Inferior parietal cortex (tissue), 1 donor: Measurements from ENCODE around the gene RAB6C.
A peak's percentile ranks its signal among the peaks of the same experiment; 100 is the strongest.
"Not testable (repeated sequence)": the region's sequence is repeated elsewhere in the genome, so short reads cannot be mapped to it uniquely, and the experiment has no call there.

Source experiments
- DNase-seq: peaks from one replicate; pipeline ENCODE4 v3.0.0-alpha.2; 2016; ENCODE audit errors: extremely low spot score

RAB6C gene

DNA sequence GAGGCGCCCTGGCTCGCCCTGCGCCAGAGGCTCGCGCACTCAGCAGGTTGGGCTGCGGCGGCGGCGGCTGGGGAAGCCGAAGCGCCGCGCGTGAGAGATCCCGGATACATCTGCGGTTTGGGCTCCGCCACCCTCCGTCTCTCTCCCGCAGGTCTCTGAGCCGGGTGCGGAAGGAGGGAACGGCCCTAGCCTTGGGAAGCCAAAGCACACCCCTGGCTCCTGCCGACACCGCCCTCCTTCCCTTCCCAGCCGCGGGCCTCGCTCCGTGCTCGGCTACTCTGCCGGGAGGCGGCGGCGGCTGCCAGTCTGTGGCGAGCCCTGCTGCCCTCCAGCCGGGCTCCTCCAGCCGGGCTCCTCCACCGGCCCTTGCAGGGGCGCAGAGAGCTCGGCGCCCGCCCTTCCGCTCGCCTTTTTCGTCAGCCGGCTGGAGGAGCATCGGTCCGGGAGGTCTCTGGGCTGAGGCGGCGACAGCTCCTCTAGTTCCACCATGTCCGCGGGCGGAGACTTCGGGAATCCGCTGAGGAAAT, at the start of gene RAB6C:
Gene RAB6C, plus strand, starts transcription at position 38 of the 527 bp plus-strand sequence. Its CDS starts 450 bp downstream, at position 488.
- peak; percentile 47 for DNase-seq

DNA sequence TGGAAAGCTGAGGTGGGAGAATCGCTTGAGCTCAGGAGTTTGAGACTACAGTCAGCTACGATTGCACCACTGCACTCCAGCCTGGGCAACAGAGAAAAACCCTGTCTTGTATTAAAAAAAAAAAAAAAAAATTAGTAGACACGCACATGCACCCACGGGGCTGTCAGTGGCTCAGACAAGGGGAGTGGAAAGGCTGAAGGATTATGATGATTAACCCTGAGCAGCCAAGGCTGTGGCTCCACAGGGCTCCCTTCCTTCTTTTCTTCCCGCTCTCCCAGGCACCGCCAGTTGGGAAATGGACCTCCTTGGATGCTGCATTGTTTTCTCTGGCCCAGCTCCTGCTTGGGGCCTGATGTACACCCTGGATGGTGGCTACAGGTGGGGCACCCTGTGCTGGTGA, 49.0 kb upstream of the RAB6C start:
- DNase-seq, result no peak

DNA sequence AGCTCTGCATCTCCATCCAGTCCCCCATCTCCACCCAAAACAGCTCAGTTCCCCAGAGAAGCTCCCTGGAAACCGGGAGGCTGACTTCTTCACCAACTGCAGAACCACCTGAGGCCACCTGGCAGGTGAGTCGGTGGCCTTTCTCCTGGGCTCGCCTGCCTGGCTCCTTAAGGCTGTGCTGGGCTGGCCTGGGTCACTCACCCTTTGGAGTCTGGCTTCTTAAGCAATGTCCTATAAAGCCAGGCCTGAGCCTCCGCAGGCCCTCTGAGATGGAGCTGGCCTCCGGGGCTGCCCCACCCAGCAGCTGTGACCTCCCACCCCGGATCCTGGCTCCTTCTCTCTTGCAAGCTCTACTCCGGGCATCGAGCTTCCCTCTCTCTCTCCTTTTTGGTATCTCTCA, 46.1 kb upstream of the RAB6C start:
- DNase-seq, result not testable (repeated sequence)

- no peak for DNase-seq
Measured at GRCh38 chr2:129934044-129934822, 45.2 kb upstream of the RAB6C start.

DNA sequence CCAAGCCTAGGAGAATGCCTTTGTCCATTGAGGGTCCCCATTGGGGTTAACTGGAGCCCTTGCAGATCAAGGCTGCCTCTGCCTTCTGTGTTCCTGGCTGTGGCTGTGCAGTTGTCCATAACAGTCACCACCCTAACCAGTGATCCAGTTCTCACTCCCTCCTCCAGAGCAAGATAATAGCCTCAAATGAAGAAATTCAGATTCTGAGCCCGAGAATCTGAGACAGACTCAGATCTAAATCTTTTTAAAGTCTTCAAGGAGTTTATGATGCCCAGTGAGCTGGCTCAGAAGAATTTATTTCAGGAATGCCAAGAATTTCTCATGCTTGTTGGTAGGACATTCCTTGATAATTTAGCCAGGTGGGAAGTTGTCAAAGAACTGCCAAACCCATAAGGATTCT, 44.3 kb upstream of the RAB6C start:
- no peak for DNase-seq

DNA sequence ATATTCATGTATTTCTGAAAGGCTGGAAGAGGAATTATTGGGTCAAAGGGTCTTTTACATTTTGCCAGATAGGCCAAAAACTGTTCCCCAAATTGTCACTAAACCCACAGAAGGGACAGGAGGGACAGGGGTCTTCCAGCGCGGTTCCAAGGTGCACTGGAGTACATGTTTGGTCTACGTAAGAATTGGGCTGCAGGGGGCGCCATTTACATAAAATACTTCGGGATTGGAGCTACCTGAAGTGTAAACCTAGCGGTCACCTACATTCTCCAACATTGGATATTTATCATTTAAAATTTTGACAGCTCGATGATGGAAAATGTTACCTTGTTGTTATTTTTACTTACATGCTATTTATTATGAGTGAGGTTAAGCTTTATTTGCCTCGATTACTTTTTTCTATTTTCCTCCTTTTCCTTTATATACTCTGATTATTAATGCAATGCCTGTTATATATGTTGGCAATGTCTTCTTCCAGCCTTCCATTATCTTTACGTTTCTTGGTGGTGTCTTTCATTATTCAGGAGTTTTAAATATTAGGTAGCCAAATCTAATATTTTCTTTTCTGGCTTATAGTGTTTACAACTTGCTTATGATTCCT, 43.0 kb upstream of the RAB6C start:
- DNase-seq, result no peak

DNA sequence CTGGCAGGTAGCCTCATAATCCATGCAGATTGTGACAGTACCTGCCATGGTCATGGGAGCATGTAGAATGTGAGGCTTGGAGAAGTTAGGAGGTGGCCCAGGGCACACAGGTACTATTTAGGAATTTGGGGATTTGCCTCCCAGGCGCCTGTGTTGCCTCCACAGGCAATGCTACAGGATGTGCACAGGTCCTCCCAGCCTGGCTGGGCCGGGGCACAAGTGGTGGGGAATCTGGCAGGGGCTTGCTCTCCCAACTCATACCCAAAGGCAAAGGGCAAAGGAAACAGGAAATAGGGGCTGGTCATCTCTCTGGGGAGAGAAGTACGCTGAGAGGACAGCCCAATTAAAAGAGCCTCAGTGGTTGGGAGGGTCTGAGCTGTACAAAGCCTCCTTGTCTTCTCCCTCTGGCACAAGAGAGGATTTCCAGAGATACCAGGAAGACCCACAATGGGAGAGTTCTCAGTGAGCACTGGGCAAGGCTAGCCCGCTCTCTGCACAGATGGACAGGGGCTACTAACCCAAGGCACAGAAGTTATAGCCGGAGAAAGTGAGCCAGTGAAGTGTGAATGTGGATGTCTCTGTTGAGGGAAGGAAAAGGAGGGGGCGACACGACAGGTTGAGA, 40.5 kb upstream of the RAB6C start:
- not testable (repeated sequence) for DNase-seq

DNA sequence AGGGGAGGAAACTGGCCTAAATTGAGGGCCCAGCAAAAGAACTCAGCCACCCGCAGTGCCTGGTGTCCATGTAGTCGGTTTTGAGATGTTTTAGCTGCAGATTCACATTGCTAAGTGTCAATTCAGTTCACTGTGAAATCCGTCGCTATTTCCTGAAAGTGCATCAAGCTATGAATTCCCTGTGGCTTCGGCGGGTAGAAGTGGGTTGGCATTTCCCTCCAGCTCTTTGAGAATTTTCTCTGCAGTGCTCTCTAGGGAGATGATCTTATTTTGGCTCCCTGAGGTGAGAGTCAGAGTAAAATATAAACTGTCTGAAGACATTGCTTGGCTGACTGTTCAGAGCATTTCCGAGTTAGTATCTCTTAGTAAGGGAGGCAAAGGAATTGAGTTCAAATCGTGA, 36.0 kb upstream of the RAB6C start:
- not testable (repeated sequence) for DNase-seq

DNA sequence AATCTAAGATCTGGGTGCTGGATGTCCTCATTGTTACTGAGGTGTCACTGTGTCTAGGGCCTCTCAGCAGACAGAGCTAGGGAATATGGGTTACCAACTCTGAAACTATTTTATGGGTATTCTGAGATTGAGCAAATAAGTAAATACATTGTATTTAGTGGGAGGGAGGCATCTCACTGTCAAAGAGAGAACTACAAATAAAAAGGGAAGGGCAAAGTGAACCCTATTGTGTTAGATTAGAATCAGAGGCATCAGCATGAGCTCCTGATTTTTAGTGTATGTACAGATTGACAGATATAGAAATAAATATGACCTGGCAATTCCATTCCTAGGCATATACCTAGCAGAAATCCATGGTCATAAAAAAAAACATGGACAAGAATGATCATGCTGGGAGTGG, 33.9 kb upstream of the RAB6C start:
- DNase-seq, result no peak

GRCh38 chr2:129947712-129948111, 31.8 kb upstream of the RAB6C start:
- not testable (repeated sequence) for DNase-seq

DNA sequence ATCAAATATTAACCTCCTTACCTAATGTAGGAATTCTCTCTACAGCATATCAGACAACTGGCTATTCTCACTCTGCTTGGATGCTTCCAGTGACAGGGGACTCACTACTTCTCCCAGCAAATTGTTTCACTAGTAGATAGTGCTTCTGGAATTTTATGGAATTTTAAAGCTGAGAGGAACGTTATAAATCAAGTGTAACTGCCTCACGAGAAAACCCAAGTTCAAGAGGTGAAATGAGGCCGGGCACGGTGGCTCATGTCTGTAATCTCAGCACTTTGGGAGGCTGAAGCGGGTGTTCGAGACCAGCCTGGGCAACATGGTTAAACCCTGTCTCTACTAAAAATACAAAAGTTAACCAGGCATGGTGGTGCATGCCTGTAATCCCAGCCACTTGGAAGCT, 23.3 kb upstream of the RAB6C start:
- DNase-seq, result not testable (repeated sequence)

DNA sequence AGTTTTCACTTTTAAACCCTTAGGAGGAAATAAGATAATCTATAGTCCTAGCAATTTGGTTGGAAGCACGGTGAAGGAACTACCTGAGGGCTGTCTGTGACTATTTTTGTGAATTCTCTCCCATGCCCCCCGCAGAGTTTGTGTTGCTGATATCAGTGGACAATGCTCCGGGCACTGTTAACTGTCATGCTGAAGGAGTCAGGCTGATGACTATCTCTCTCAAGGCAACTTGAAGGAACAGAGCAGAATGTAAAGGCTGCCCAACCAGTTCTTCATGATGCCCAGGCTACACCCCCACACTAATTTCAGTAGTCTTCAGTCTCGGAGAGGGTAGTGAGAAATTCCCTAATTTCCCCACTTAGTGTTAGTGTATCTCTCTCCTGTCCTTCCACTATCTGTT, 21.6 kb upstream of the RAB6C start:
- DNase-seq, result no peak

DNA sequence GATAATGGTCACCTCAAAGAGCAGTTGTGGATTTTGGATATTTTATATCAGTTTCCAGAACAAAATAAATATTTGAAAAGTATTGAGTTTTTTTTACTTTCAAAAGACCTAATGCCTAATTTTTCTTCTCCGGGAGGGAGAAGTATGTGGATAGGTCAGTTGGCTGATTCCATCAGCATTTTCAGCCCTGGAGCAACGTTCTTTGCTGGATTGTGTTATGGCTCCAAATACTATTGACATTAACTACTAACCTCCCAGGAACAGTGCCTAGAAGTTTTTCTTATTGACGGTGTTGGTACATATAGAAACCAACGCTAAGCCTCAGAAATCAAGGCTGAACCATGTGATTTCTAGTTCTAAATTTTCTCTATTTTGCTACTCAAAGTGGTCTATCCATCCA, 20.7 kb upstream of the RAB6C start:
- not testable (repeated sequence) for DNase-seq

DNA sequence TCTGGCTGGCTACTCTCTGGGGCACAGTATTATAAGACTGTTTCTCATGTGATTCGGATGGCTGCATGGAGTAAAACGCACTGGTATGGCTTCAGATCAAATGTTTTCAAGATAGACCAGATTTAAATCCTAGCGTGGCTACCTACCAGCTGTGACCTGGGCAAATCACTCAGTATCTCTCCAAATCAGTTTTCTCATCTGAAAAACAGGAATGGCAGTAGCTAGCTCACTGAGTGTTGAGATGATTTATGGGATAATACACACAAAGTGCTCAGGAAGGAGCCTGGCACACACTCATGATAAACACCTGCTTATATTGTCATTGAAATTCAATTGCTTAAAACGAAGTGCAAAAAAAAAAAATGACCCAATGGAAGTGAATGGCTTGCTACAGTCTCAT, 10.9 kb upstream of the RAB6C start:
- DNase-seq, result not testable (repeated sequence)

DNA sequence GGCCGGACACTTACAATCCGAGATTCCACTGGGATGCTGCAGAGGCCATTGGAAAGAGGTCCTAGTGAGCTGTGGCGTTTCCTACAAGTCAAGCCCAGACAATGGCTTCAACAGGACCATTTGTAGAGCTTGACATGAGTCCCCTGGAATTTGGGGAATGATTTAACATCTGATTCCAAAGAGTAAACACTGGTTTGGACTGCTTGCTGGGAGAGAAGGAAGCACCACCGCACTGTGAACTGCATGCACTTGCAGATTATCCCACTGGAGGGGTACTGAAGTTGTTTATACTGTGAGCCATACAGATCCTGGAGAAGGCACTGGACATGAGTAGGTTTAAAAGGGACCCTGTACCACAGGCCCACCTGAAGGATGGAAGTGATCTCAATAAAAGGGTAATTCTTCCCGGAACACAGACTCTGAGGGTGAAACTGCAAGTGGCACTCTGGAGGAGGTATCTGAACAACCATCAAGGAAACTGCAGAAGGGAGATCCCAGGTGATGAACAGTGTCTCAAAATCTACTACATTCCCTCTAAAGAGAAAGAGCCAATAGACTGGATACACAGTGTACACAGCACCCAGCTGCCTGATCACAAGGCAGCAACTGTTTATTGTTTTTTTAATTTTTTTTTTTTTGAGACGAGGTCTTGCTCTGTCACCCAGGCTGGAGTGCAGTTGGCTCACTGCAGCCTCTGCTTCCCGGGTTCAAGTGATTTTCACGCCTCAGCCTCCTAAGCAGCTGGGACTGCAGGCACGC, 4.3 kb upstream of the RAB6C start:
- DNase-seq, result no peak

DNA sequence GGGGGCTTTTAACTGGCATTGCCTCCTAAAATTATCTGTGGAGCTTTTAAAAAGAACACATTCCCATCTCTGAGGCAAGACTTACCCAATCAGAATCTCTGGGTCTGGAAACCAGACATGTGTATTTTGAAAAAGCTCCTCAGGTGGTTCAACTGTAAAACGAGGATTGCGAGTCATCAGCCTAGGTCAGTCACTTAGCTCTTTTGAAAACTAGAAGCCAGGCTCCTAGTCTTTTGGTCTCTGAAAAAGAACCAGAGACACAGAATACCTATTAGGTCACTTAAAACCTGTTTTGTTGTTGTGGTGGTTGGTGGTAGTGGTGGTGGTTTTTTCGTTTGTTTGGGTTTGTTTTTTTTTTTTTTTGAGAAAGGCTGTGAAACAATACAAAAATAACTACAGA, 2.5 kb upstream of the RAB6C start:
- DNase-seq, result not testable (repeated sequence)

DNA sequence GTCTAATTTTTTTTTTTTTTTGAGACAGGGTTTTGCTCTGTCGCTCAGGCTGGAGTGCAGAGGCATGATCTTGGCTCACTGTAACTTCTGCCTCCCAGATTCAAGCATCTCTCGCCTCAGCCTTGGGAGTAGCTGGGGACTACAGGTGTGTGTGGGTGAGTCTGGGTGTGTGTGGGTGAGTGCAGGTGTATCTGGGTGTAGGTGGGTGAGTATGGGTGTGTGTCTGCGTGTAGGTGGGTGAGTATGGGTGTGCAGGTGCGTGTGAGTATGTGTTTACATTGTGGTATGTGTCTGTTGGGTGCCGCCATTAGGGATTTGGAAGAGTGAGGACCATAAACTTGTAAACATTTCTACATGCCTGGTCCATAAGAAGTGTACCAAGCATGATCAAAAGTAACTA, 1.5 kb upstream of the RAB6C start:
- no peak for DNase-seq

DNA sequence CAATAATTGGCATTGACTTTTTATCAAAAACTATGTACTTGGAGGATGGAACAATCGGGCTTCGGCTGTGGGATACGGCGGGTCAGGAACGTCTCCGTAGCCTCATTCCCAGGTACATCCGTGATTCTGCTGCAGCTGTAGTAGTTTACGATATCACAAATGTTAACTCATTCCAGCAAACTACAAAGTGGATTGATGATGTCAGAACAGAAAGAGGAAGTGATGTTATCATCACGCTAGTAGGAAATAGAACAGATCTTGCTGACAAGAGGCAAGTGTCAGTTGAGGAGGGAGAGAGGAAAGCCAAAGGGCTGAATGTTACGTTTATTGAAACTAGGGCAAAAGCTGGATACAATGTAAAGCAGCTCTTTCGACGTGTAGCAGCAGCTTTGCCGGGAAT, 780 bp downstream of the RAB6C start:
- peak; percentile 58 for DNase-seq

DNA sequence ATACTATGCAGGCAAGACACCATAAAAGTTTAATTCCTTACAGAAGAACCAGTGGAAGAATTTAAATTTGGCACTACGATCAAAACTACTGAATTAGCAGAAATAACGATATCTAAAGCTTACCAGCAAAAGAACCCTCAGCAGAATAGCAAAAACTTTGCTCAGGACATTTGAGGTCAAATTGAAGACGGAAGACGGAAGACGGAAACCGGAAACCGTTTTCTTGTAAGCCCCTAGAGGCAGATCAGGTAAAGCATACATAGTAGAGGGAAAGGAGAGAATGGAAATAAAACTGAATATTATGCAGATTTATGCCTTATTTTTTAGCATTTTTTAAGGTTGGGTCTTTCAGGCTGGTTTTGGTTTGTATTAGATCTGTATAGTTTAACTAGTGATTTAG, 2.2 kb downstream of the RAB6C start:
- not testable (repeated sequence) for DNase-seq

- DNase-seq, result peak; percentile 28
Measured at GRCh38 chr2:129984426-129984825, 5.0 kb downstream of the RAB6C start.

GRCh38 chr2:129992415-129993006, 13.0 kb downstream of the RAB6C start:
- DNase-seq, result not testable (repeated sequence)

- DNase-seq, result not testable (repeated sequence)
Measured at GRCh38 chr2:129993151-129993550, 13.7 kb downstream of the RAB6C start.
